GM23338 (cell line): ENCODE results near the gene NTM. TPM values are rescaled to one million over a fixed set of nuclear protein-coding genes. Genes with fewer than 3 reads are reported as not detected.

Experiments used
- ATAC-seq: fragments of 200-7000 bp; cut with Tn5 transposase; 3 replicates; pipeline ENCODE4 v1.9.1; 2020
- DNase-seq: peaks from one replicate; pipeline ENCODE4 v3.0.0-alpha.2; 2015; ENCODE audit warnings: low spot score
- H2AFZ ChIP-seq: fragments of 200-600 bp; sonication (generic); 2 replicates; pipeline ENCODE4 v1.8.0; 2016; ENCODE audit warnings: antibody characterized with exemption, mild to moderate bottlenecking, moderate library complexity
- H3F3A ChIP-seq: fragments of 200-600 bp; sonication (generic); replicated peaks from 2 replicates; pipeline ENCODE4 v1.8.0; 2017; ENCODE audit warnings: antibody characterized with exemption, mixed run types, low read depth
- H3K27ac ChIP-seq: fragments of 200-600 bp; sonication (generic); 2 replicates; pipeline ENCODE4 v1.6.1; 2016; ENCODE audit warnings: low read depth
- H3K27me3 ChIP-seq: fragments of 200-600 bp; sonication (generic); 2 replicates; pipeline ENCODE4 v1.8.0; 2016; ENCODE audit warnings: mild to moderate bottlenecking, mixed run types, moderate library complexity; ENCODE audit not compliant: insufficient read depth
- H3K36me3 ChIP-seq: fragments of 200-600 bp; sonication (generic); 2 replicates; pipeline ENCODE4 v1.8.0; 2016; ENCODE audit warnings: mild to moderate bottlenecking; ENCODE audit not compliant: insufficient read depth
- H3K4me1 ChIP-seq: fragments of 200-600 bp; sonication (generic); 2 replicates; pipeline ENCODE4 v1.8.0; 2016; ENCODE audit warnings: mild to moderate bottlenecking, moderate library complexity; ENCODE audit not compliant: insufficient read depth
- H3K4me2 ChIP-seq: fragments of 200-600 bp; sonication (generic); 2 replicates; pipeline ENCODE4 v1.7.1; 2017; ENCODE audit warnings: mixed run types
- H3K4me3 ChIP-seq: fragments of 200-600 bp; sonication (generic); 2 replicates; pipeline ENCODE4 v1.6.1; 2016; ENCODE audit warnings: mixed run types
- H3K79me2 ChIP-seq: fragments of 200-600 bp; sonication (generic); replicated peaks from 2 replicates; pipeline ENCODE4 v1.8.0; 2017; ENCODE audit warnings: mild to moderate bottlenecking; ENCODE audit not compliant: insufficient read depth
- H3K9me2 ChIP-seq: fragments of 200-600 bp; sonication (generic); 2 replicates; pipeline ENCODE4 v1.8.0; 2017; ENCODE audit not compliant: insufficient read depth
- H4K20me1 ChIP-seq: fragments of 200-600 bp; sonication (generic); replicated peaks from 2 replicates; pipeline ENCODE4 v1.8.0; 2017; ENCODE audit warnings: mild to moderate bottlenecking; ENCODE audit not compliant: insufficient read depth
- H3K27ac Mint-ChIP-seq: 2 replicates; pipeline ENCODE4 v1.8.0; 2020; ENCODE audit warnings: inconsistent platforms, mild to moderate bottlenecking, moderate library complexity, mixed read lengths
- H3K27me3 Mint-ChIP-seq: 3 replicates; pipeline ENCODE4 v1.8.0; 2022; ENCODE audit warnings: low read depth, mild to moderate bottlenecking, moderate library complexity, mixed read lengths, inconsistent platforms; ENCODE audit not compliant: insufficient read depth, poor library complexity
- H3K36me3 Mint-ChIP-seq: 3 replicates; pipeline ENCODE4 v1.8.0; 2021; ENCODE audit warnings: low read depth, mild to moderate bottlenecking, inconsistent platforms, moderate library complexity, mixed read lengths
- H3K4me1 Mint-ChIP-seq: 3 replicates; pipeline ENCODE4 v1.8.0; 2020; ENCODE audit warnings: mild to moderate bottlenecking, inconsistent platforms, mixed read lengths
- H3K4me3 Mint-ChIP-seq: 3 replicates; pipeline ENCODE4 v1.8.0; 2021; ENCODE audit warnings: moderate library complexity, mild to moderate bottlenecking, inconsistent platforms, mixed read lengths
- H3K9me3 Mint-ChIP-seq: 3 replicates; pipeline ENCODE4 v1.8.0; 2020; ENCODE audit warnings: moderate library complexity, mild to moderate bottlenecking, inconsistent platforms, mixed read lengths
- CREB1 ChIP-seq: fragments of 250-450 bp; sonication (Bioruptor Pico); IDR thresholded peaks from 2 replicates; pipeline ENCODE4 v1.5.0; 2020; ENCODE audit warnings: low read depth, mild to moderate bottlenecking, moderate library complexity
- EZH2 ChIP-seq: fragments of 200-600 bp; sonication (generic); IDR thresholded peaks from one replicate; pipeline ENCODE4 v1.8.0; 2017; ENCODE audit warnings: antibody characterized with exemption, mild to moderate bottlenecking, low read depth; ENCODE audit not compliant: unreplicated experiment
- EZH2phosphoT487 ChIP-seq: fragments of 200-600 bp; sonication (generic); IDR thresholded peaks from one replicate; pipeline ENCODE4 v1.8.1; 2018; ENCODE audit warnings: antibody characterized with exemption; ENCODE audit not compliant: unreplicated experiment
- JUNB ChIP-seq: IDR thresholded peaks from one replicate; pipeline ENCODE4 v1.6.1; 2016; ENCODE audit warnings: antibody characterized with exemption; ENCODE audit not compliant: unreplicated experiment
- NANOG ChIP-seq: IDR thresholded peaks from 2 replicates; pipeline ENCODE4 v1.6.1; 2016; ENCODE audit warnings: antibody characterized with exemption, borderline replicate concordance
- POLR2AphosphoS5 ChIP-seq: IDR thresholded peaks from 2 replicates; pipeline ENCODE4 v1.6.1; 2016; ENCODE audit warnings: antibody characterized with exemption, low read depth
- STAT1 ChIP-seq: IDR thresholded peaks from one replicate; pipeline ENCODE4 v1.6.1; 2016; ENCODE audit warnings: antibody characterized with exemption; ENCODE audit not compliant: unreplicated experiment
- ZNF114 ChIP-seq: fragments of 250-450 bp; sonication (Bioruptor Pico); IDR thresholded peaks from 2 replicates; pipeline ENCODE4 v1.5.0; 2020; ENCODE audit warnings: mild to moderate bottlenecking, moderate library complexity
- ZNF331 ChIP-seq: fragments of 250-450 bp; sonication (Bioruptor Pico); IDR thresholded peaks from 2 replicates; pipeline ENCODE4 v1.5.0; 2020; ENCODE audit warnings: low read depth, mild to moderate bottlenecking, moderate library complexity
- polyA plus RNA-seq: library from polyadenylated mRNA; unstranded; fragments of >200 nt; fragmentation: Nextera tagmentation; extraction: Ambion mirVana; gene quantifications from 2 replicates; pipeline ENCODE4 v1.2.1, GENCODE V29; 2016
- total RNA-seq: library from RNA; depleted of rRNA; stranded (reverse); fragments of >200 nt; shearing (Covaris generic); gene quantifications from 2 replicates; pipeline ENCODE4 v1.2.3, GENCODE V29; 2014
- TF ChIP-seq, protein P1 (sequence below): fragments of 250-450 bp; sonication (Bioruptor Pico); IDR thresholded peaks from 2 replicates; pipeline ENCODE4 v1.5.0; 2020; ENCODE audit warnings: mild to moderate bottlenecking, moderate library complexity
- TF ChIP-seq, protein P2 (sequence below), 2 experiments: fragments of 200-600 bp in 1 of 2; sonication (generic) in 1 of 2; conservative IDR thresholded peaks; 2 replicates each; pipeline versions ENCODE4 v1.5.1 to v1.6.1; 2016 to 2017; ENCODE audit warnings: antibody characterized with exemption in 2 of 2, low read depth in 2 of 2, mild to moderate bottlenecking in 2 of 2, moderate library complexity in 1 of 2
- TF ChIP-seq, protein P3 (sequence below): IDR thresholded peaks from one replicate; pipeline ENCODE4 v1.6.1; 2018; ENCODE audit warnings: antibody characterized with exemption; ENCODE audit not compliant: unreplicated experiment
- TF ChIP-seq, protein P4 (sequence below): IDR thresholded peaks from 2 replicates; pipeline ENCODE4 v1.6.1; 2016; ENCODE audit warnings: antibody characterized with exemption

The NTM gene
- total and polyA plus RNA-seq, 2 experiments from 2014 or later: 10.6 to 14.6 TPM

DNA sequence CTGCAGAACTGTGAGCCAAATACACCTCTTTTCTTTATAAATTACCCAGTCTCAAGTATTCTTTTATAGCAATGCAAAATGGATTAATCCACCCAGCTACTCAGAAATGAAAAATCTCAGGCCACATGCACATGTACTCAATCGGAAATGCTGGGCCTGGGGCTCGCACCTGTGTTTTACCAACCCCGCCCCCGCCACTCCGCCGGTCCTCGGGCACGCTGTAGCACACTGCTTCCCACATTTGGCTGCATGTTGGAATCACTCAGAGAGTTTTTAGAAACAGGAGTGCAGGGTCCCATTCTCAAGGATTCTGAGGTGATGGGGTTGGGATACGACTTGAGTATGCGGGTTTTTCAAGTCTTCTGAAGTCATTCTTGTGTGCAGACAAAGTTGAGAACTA, 284.4 kb downstream of the NTM start:
- no peak overlapping the region for H3K4me2 ChIP-seq
- peaks cover 9% of the 10 kb centered on the region for H3K27me3 Mint-ChIP-seq
- peaks cover 46% of the 10 kb centered on the region for H3K4me1 ChIP-seq
- H3K27ac ChIP-seq: no peak overlapping the region
- no peaks in the 10 kb centered on the region for H3K79me2 ChIP-seq
- no peaks in the 10 kb centered on the region for H3F3A ChIP-seq
- no peaks in the 10 kb centered on the region for H3K27me3 ChIP-seq
- H3K4me3 ChIP-seq: no peak overlapping the region
- peaks cover 75% of the 10 kb centered on the region for H3K4me1 Mint-ChIP-seq
- no peaks in the 10 kb centered on the region; the same call in 1 of the 2 replicates for H3K36me3 ChIP-seq
- H3K27ac Mint-ChIP-seq: no peak overlapping the region
- no peaks in the 10 kb centered on the region for H4K20me1 ChIP-seq
- H2AFZ ChIP-seq: no peak overlapping the region
- H3K4me3 Mint-ChIP-seq: no peak overlapping the region
- no peaks in the 10 kb centered on the region for H3K36me3 Mint-ChIP-seq
- TF ChIP-seq POLR2AphosphoS5 (no peak), CREB1 (CRISPR knock-in tag) (no peak), EZH2phosphoT487 (no peak), ZNF114 (no peak), EZH2 (no peak), ZNF331 (no peak), STAT1 (no peak), NANOG (no peak), JUNB (no peak)
- TF ChIP-seq, protein P1, sequence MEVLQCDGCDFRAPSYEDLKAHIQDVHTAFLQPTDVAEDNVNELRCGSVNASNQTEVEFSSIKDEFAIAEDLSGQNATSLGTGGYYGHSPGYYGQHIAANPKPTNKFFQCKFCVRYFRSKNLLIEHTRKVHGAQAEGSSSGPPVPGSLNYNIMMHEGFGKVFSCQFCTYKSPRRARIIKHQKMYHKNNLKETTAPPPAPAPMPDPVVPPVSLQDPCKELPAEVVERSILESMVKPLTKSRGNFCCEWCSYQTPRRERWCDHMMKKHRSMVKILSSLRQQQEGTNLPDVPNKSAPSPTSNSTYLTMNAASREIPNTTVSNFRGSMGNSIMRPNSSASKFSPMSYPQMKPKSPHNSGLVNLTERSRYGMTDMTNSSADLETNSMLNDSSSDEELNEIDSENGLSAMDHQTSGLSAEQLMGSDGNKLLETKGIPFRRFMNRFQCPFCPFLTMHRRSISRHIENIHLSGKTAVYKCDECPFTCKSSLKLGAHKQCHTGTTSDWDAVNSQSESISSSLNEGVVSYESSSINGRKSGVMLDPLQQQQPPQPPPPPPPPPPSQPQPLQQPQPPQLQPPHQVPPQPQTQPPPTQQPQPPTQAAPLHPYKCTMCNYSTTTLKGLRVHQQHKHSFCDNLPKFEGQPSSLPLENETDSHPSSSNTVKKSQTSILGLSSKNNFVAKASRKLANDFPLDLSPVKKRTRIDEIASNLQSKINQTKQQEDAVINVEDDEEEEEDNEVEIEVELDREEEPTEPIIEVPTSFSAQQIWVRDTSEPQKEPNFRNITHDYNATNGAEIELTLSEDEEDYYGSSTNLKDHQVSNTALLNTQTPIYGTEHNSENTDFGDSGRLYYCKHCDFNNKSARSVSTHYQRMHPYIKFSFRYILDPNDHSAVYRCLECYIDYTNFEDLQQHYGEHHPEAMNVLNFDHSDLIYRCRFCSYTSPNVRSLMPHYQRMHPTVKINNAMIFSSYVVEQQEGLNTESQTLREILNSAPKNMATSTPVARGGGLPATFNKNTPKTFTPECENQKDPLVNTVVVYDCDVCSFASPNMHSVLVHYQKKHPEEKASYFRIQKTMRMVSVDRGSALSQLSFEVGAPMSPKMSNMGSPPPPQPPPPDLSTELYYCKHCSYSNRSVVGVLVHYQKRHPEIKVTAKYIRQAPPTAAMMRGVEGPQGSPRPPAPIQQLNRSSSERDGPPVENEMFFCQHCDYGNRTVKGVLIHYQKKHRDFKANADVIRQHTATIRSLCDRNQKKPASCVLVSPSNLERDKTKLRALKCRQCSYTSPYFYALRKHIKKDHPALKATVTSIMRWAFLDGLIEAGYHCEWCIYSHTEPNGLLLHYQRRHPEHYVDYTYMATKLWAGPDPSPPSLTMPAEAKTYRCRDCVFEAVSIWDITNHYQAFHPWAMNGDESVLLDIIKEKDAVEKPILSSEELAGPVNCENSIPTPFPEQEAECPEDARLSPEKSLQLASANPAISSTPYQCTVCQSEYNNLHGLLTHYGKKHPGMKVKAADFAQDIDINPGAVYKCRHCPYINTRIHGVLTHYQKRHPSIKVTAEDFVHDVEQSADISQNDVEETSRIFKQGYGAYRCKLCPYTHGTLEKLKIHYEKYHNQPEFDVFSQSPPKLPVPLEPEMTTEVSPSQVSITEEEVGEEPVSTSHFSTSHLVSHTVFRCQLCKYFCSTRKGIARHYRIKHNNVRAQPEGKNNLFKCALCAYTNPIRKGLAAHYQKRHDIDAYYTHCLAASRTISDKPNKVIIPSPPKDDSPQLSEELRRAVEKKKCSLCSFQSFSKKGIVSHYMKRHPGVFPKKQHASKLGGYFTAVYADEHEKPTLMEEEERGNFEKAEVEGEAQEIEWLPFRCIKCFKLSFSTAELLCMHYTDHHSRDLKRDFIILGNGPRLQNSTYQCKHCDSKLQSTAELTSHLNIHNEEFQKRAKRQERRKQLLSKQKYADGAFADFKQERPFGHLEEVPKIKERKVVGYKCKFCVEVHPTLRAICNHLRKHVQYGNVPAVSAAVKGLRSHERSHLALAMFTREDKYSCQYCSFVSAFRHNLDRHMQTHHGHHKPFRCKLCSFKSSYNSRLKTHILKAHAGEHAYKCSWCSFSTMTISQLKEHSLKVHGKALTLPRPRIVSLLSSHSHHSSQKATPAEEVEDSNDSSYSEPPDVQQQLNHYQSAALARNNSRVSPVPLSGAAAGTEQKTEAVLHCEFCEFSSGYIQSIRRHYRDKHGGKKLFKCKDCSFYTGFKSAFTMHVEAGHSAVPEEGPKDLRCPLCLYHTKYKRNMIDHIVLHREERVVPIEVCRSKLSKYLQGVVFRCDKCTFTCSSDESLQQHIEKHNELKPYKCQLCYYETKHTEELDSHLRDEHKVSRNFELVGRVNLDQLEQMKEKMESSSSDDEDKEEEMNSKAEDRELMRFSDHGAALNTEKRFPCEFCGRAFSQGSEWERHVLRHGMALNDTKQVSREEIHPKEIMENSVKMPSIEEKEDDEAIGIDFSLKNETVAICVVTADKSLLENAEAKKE: no peak
- TF ChIP-seq, protein P2, sequence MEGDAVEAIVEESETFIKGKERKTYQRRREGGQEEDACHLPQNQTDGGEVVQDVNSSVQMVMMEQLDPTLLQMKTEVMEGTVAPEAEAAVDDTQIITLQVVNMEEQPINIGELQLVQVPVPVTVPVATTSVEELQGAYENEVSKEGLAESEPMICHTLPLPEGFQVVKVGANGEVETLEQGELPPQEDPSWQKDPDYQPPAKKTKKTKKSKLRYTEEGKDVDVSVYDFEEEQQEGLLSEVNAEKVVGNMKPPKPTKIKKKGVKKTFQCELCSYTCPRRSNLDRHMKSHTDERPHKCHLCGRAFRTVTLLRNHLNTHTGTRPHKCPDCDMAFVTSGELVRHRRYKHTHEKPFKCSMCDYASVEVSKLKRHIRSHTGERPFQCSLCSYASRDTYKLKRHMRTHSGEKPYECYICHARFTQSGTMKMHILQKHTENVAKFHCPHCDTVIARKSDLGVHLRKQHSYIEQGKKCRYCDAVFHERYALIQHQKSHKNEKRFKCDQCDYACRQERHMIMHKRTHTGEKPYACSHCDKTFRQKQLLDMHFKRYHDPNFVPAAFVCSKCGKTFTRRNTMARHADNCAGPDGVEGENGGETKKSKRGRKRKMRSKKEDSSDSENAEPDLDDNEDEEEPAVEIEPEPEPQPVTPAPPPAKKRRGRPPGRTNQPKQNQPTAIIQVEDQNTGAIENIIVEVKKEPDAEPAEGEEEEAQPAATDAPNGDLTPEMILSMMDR (conservative IDR thresholded peaks at IDR 0.05; ENCODE audit: low read depth in 2 of 2): no peak
- TF ChIP-seq, protein P3, sequence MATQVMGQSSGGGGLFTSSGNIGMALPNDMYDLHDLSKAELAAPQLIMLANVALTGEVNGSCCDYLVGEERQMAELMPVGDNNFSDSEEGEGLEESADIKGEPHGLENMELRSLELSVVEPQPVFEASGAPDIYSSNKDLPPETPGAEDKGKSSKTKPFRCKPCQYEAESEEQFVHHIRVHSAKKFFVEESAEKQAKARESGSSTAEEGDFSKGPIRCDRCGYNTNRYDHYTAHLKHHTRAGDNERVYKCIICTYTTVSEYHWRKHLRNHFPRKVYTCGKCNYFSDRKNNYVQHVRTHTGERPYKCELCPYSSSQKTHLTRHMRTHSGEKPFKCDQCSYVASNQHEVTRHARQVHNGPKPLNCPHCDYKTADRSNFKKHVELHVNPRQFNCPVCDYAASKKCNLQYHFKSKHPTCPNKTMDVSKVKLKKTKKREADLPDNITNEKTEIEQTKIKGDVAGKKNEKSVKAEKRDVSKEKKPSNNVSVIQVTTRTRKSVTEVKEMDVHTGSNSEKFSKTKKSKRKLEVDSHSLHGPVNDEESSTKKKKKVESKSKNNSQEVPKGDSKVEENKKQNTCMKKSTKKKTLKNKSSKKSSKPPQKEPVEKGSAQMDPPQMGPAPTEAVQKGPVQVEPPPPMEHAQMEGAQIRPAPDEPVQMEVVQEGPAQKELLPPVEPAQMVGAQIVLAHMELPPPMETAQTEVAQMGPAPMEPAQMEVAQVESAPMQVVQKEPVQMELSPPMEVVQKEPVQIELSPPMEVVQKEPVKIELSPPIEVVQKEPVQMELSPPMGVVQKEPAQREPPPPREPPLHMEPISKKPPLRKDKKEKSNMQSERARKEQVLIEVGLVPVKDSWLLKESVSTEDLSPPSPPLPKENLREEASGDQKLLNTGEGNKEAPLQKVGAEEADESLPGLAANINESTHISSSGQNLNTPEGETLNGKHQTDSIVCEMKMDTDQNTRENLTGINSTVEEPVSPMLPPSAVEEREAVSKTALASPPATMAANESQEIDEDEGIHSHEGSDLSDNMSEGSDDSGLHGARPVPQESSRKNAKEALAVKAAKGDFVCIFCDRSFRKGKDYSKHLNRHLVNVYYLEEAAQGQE: no peak
- TF ChIP-seq, protein P4, sequence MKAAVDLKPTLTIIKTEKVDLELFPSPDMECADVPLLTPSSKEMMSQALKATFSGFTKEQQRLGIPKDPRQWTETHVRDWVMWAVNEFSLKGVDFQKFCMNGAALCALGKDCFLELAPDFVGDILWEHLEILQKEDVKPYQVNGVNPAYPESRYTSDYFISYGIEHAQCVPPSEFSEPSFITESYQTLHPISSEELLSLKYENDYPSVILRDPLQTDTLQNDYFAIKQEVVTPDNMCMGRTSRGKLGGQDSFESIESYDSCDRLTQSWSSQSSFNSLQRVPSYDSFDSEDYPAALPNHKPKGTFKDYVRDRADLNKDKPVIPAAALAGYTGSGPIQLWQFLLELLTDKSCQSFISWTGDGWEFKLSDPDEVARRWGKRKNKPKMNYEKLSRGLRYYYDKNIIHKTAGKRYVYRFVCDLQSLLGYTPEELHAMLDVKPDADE: no peak
- no peaks in the 10 kb centered on the region; the same call in 2 of the 3 replicates for H3K9me3 Mint-ChIP-seq
- 0 out of 2 replicates have a peak, but pooled peaks cover 4% of the 10 kb centered on the region for H3K9me2 ChIP-seq
- DNase-seq (no peak), ATAC-seq (no peak)
